ENCODE data around the gene MN1.

Gene MN1

GRCh38 chr22:27711012-27711411, 90.5 kb downstream of the MN1 start:
- DNase-seq = no peak

GRCh38 chr22:27709919-27710675, 91.5 kb downstream of the MN1 start:
- no peak for DNase-seq

DNA sequence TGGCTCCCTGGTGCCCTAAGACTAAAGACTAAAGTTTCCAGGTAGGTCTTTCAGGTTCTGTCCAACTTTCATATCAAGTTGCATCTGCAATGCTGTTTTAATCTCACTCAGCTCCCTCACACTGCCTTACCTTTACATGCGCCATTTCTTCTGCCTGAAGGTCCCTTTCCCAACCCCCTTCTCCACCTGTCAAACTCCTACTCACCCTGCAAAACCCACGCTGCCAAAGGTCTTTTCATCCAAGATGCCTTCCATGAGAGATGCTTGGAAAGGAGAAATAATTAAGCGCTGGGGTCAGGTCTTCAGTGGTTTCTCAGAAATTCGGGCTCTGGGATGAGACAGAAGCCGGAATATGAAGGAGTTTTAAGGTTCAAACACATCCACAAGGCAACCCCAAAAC, 95.1 kb downstream of the MN1 start:
- DNase-seq = no peak

DNA sequence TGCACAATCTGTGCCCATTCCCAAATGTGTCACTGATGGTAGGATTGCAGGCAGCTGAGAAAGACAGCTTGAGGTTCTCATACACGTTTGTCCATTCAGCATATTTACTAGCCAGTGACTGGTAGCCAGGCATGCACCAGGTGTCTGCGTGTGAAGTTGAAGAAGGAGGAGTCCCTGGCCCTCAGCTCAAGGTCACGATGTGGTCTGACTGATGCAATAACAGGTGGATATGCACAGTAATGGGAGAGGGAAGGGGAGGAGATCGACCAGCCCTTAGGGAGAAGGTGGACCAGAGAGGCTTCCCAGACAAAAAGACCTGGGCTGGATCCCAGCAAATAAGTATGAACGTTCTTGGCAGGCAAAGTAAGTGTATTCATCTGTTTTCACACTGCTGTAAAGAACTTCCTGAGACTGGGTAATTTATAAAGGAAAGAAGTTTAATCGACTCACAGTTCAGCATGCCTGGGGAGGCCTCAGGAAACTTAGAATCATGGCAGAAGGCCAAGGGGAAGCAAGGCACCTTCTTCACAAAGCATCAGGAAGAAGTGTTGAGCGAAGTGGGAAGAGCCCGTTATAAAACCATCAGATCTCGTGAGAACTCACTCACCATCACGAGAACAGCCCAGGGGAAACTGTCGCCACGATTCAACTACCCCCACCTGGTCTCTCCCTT, 96.0 kb downstream of the MN1 start:
- no peak for DNase-seq

- no peak for DNase-seq
These were observed 97.0 kb downstream of the MN1 start for GRCh38 chr22:27704581-27704980.

- DNase-seq = no peak
These were observed 102.1 kb downstream of the MN1 start for GRCh38 chr22:27699383-27700019.

- DNase-seq = no peak
These were observed 102.7 kb downstream of the MN1 start for GRCh38 chr22:27698813-27699212.
